HepG2 (cell line): ENCODE measurements around the gene FOXK2. TPM values are rescaled to one million over a fixed set of nuclear protein-coding genes. Genes with fewer than 3 reads are reported as not detected.

Source experiments
- BHLHE40 ChIP-seq: IDR thresholded peaks from 2 replicates; pipeline ENCODE4 v1.6.1; 2011; ENCODE audit warnings: low read length, improper control_type of control experiment
- DNMT1 ChIP-seq: sonication (generic); formaldehyde crosslinking; IDR thresholded peaks from 2 replicates; pipeline ENCODE4 v1.5.1; 2020; ENCODE audit warnings: mild to moderate bottlenecking, missing genetic modification reagents
- ELF1 ChIP-seq: sonication (generic); formaldehyde crosslinking; IDR thresholded peaks from 2 replicates; pipeline ENCODE4 v1.4.0; 2020; ENCODE audit warnings: missing genetic modification reagents
- HIVEP1 ChIP-seq: sonication (generic); formaldehyde crosslinking; IDR thresholded peaks from 2 replicates; pipeline ENCODE4 v1.4.0; 2020; ENCODE audit warnings: mild to moderate bottlenecking, missing genetic modification reagents
- MAX ChIP-seq: IDR thresholded peaks from 2 replicates; pipeline ENCODE4 v1.6.1; 2012; ENCODE audit warnings: inconsistent platforms
- NR2C2 ChIP-seq: sonication (generic); formaldehyde crosslinking; IDR thresholded peaks from 2 replicates; pipeline ENCODE4 v1.4.0; 2020; ENCODE audit warnings: missing genetic modification reagents, mild to moderate bottlenecking, moderate library complexity, borderline replicate concordance
- PHF8 ChIP-seq: sonication (generic); formaldehyde crosslinking; IDR thresholded peaks from 2 replicates; pipeline ENCODE4 v1.5.0; 2020; ENCODE audit warnings: missing genetic modification reagents
- RERE ChIP-seq: IDR thresholded peaks from 2 replicates; pipeline ENCODE4 v1.6.1; 2016; ENCODE audit warnings: low read depth, missing genetic modification reagents, missing compliant biosample characterization
- RFX5 ChIP-seq: IDR thresholded peaks from 2 replicates; pipeline ENCODE4 v1.6.1; 2011; ENCODE audit warnings: low read depth, low read length, improper control_type of control experiment
- SKI ChIP-seq: fragments of 450-650 bp; IDR thresholded peaks from one replicate; pipeline ENCODE4 v1.6.1; 2018; ENCODE audit warnings: mild to moderate bottlenecking; ENCODE audit not compliant: partially characterized antibody
- TAF15 ChIP-seq: fragments of 200-400 bp; formaldehyde crosslinking; IDR thresholded peaks from one replicate; pipeline ENCODE4 v1.6.1; 2018; ENCODE audit warnings: mild to moderate bottlenecking, low read depth, low read length; ENCODE audit not compliant: poor library complexity, severe bottlenecking
- WIZ ChIP-seq: sonication (generic); formaldehyde crosslinking; IDR thresholded peaks from 2 replicates; pipeline ENCODE4 v1.5.1; 2020; ENCODE audit warnings: mild to moderate bottlenecking, missing genetic modification reagents
- ZBTB7B ChIP-seq: sonication (generic); formaldehyde crosslinking; IDR thresholded peaks from 2 replicates; pipeline ENCODE4 v1.4.0; 2020; ENCODE audit warnings: missing genetic modification reagents
- ZC3H4 ChIP-seq: sonication (generic); formaldehyde crosslinking; IDR thresholded peaks from 2 replicates; pipeline ENCODE4 v1.4.0; 2020; ENCODE audit warnings: missing genetic modification reagents, borderline replicate concordance
- ZNF234 ChIP-seq: sonication (generic); formaldehyde crosslinking; conservative IDR thresholded peaks from 2 replicates; pipeline ENCODE4 v1.5.1; 2020; ENCODE audit warnings: mild to moderate bottlenecking, missing genetic modification reagents
- ZNF30 ChIP-seq: sonication (generic); formaldehyde crosslinking; IDR thresholded peaks from 2 replicates; pipeline ENCODE4 v1.5.0; 2020; ENCODE audit warnings: mild to moderate bottlenecking, missing genetic modification reagents
- ZNF441 ChIP-seq: sonication (generic); formaldehyde crosslinking; IDR thresholded peaks from 2 replicates; pipeline ENCODE4 v1.7.0; 2021; ENCODE audit warnings: missing genetic modification reagents, borderline replicate concordance
- ZNF503 ChIP-seq: sonication (generic); formaldehyde crosslinking; IDR thresholded peaks from 2 replicates; pipeline ENCODE4 v1.4.0; 2020; ENCODE audit warnings: missing genetic modification reagents
- ZNF552 ChIP-seq: sonication (generic); formaldehyde crosslinking; IDR thresholded peaks from 2 replicates; pipeline ENCODE4 v1.9.0; 2022; ENCODE audit warnings: missing genetic modification reagents, mild to moderate bottlenecking, borderline replicate concordance
- ZNF775 ChIP-seq: sonication (generic); formaldehyde crosslinking; IDR thresholded peaks from 2 replicates; pipeline ENCODE4 v1.4.0; 2020; ENCODE audit warnings: missing genetic modification reagents, mild to moderate bottlenecking, moderate library complexity, borderline replicate concordance
- polyA plus RNA-seq, 8 experiments: library from polyadenylated mRNA; depleted of rRNA in 3 of 8; stranded (reverse) in 7 of 8; unstranded in 1 of 8; fragments of >200 nt; fragmentation: Illumina TruSeq in 4 of 8; extraction: Trizol in 4 of 8; gene quantifications; 2 replicates each; pipeline versions ENCODE4 v1.2.1 to v1.2.3, GENCODE V29; 2011 to 2016; ENCODE audit warnings: low read depth in 4 of 8, missing spikeins in 1 of 8, mixed read lengths in 1 of 8; ENCODE audit not compliant: insufficient read depth in 1 of 8
- total RNA-seq, 5 experiments: library from RNA; depleted of rRNA; stranded (reverse); fragments of >200 nt; fragmentation: Illumina TruSeq; extraction: Trizol; gene quantifications; 2 replicates each; pipeline ENCODE4 v1.2.3, GENCODE V29; 2016; ENCODE audit warnings: low read depth in 1 of 5
- TF ChIP-seq, protein P1 (sequence below): sonication (generic); formaldehyde crosslinking; IDR thresholded peaks from 2 replicates; pipeline ENCODE4 v1.8.0; 2022; ENCODE audit warnings: missing genetic modification reagents, mild to moderate bottlenecking, borderline replicate concordance

Gene FOXK2
- total and polyA plus RNA-seq, 2 of the 13 experiments (the other 11 are each of a cell fraction or from before 2014, with no cell fraction given): 67.1 to 67.2 TPM

DNA sequence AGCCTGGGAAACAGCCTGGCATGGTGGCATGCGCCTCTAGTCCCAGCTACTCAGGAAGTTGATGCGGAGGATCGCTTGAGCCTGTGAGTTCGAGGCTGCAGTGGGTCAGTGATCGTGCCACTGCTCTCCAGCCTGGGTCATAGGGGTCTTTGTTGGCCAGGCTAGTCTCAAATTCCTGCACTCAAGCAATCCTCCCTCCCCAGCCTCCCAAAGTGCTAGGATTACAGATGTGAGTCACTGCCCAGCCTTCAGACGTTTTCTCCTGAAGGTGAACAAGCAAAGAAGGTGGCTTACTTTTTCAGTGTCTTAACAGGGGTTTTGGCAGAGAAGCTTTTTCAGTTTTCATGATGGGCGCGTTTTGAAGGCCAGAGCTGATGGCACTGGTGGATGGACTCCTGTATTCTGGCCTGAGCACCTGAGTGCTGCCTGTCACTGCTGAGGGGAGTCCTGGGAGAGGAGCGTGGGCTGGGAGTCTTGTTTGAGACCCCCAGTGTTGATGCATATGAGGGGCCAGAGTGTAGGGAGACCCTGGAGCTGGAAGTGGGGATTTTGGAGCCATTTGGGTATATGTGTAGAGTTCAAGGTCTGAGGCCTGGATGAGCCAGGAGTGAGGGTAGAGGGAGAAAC is 41.4 kb downstream of the FOXK2 start (continued):
- TF ChIP-seq RERE (CRISPR knock-in tag): no peak
- TF ChIP-seq, protein P1, sequence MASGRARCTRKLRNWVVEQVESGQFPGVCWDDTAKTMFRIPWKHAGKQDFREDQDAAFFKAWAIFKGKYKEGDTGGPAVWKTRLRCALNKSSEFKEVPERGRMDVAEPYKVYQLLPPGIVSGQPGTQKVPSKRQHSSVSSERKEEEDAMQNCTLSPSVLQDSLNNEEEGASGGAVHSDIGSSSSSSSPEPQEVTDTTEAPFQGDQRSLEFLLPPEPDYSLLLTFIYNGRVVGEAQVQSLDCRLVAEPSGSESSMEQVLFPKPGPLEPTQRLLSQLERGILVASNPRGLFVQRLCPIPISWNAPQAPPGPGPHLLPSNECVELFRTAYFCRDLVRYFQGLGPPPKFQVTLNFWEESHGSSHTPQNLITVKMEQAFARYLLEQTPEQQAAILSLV (CRISPR knock-in tag): no peak
- TF ChIP-seq WIZ: no peak
- TF ChIP-seq MAX: peak; percentile 31
- no peak for TF ChIP-seq RFX5
- no peak; the same call in 1 of the 2 replicates for TF ChIP-seq ZNF30 (CRISPR knock-in tag)
- no peak for TF ChIP-seq DNMT1 (CRISPR knock-in tag)
- TF ChIP-seq PHF8: no peak
- no peak for TF ChIP-seq TAF15
- peak; percentile 11; the same call in 1 of the 2 replicates for TF ChIP-seq HIVEP1
- TF ChIP-seq SKI: peak; percentile 38
- no peak for TF ChIP-seq ZNF775 (CRISPR knock-in tag)
- TF ChIP-seq ZC3H4: no peak
- no peak for TF ChIP-seq ELF1 (CRISPR knock-in tag)
- no peak for TF ChIP-seq ZNF441 (CRISPR knock-in tag)
- no peak for TF ChIP-seq ZNF503 (CRISPR knock-in tag)
- no peak for TF ChIP-seq ZNF234 (CRISPR knock-in tag)
- no peak for TF ChIP-seq ZNF552 (CRISPR knock-in tag)
- TF ChIP-seq NR2C2 (CRISPR knock-in tag): no peak
- TF ChIP-seq ZBTB7B (CRISPR knock-in tag): peak; percentile 81
- no peak for TF ChIP-seq BHLHE40
